Parathyroid adenoma (tissue), 2 donors: Measurements from ENCODE around the gene TJP1.

ENCODE experiments used
- H2AFZ ChIP-seq: fragments of 300-600 bp; sonication (generic); one replicate; pipeline ENCODE4 v1.7.0; 2017; ENCODE audit warnings: antibody characterized with exemption, mild to moderate bottlenecking
- H3K27ac ChIP-seq: fragments of 300-600 bp; sonication (generic); one replicate; pipeline ENCODE4 v1.7.0; 2017
- H3K27me3 ChIP-seq: fragments of 300-600 bp; sonication (generic); one replicate; pipeline ENCODE4 v1.7.0; 2017; ENCODE audit warnings: low read length; ENCODE audit not compliant: control insufficient read depth, insufficient read depth
- H3K36me3 ChIP-seq: fragments of 300-600 bp; sonication (generic); one replicate; pipeline ENCODE4 v1.7.0; 2017; ENCODE audit warnings: low read length; ENCODE audit not compliant: control insufficient read depth, insufficient read depth
- H3K4me1 ChIP-seq: fragments of 300-600 bp; sonication (generic); one replicate; pipeline ENCODE4 v1.7.0; 2017; ENCODE audit warnings: control low read depth
- H3K4me2 ChIP-seq: fragments of 300-600 bp; sonication (generic); one replicate; pipeline ENCODE4 v1.7.0; 2017; ENCODE audit warnings: low read length
- H3K4me3 ChIP-seq: fragments of 300-600 bp; sonication (generic); one replicate; pipeline ENCODE4 v1.7.0; 2017; ENCODE audit warnings: low read depth, low read length
- H3K79me2 ChIP-seq: fragments of 300-600 bp; sonication (generic); one replicate; pipeline ENCODE4 v1.7.0; 2017; ENCODE audit warnings: control low read depth
- H3K9ac ChIP-seq: fragments of 300-600 bp; sonication (generic); one replicate; pipeline ENCODE4 v1.7.0; 2017; ENCODE audit warnings: mild to moderate bottlenecking
- H3K9me3 ChIP-seq: fragments of 300-600 bp; sonication (generic); one replicate; pipeline ENCODE4 v1.7.0; 2017; ENCODE audit warnings: low read length; ENCODE audit not compliant: control insufficient read depth
- TF ChIP-seq, protein P1 (sequence below): fragments of 300-600 bp; sonication (generic); IDR thresholded peaks from one replicate; pipeline ENCODE4 v1.7.0; 2017; ENCODE audit warnings: antibody characterized with exemption, mild to moderate bottlenecking
- donor health status: primary hyperparathyroidism.

TJP1 gene

DNA sequence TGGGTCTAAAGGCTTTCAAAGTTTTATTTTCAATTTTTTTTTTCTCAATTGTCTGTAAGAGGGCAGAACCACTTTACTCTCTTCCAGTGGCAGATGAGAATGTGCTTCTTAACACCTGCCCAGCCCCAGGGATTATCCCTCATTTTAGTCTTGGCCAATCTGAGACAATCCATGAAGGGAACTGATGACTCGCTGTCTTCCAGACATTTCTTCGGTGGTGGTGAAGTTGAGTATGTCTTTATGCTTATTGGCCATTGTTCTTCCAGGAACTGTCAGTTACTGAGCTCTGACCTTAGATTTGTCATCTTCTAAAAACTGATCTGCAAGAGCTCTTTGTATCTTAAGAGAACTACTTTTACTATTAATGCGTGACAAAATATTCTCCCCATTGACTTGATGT lies 139.5 kb downstream of the TJP1 start:
- no peaks in the 10 kb centered on the region for H3K4me1 ChIP-seq
- TF ChIP-seq, protein P1, sequence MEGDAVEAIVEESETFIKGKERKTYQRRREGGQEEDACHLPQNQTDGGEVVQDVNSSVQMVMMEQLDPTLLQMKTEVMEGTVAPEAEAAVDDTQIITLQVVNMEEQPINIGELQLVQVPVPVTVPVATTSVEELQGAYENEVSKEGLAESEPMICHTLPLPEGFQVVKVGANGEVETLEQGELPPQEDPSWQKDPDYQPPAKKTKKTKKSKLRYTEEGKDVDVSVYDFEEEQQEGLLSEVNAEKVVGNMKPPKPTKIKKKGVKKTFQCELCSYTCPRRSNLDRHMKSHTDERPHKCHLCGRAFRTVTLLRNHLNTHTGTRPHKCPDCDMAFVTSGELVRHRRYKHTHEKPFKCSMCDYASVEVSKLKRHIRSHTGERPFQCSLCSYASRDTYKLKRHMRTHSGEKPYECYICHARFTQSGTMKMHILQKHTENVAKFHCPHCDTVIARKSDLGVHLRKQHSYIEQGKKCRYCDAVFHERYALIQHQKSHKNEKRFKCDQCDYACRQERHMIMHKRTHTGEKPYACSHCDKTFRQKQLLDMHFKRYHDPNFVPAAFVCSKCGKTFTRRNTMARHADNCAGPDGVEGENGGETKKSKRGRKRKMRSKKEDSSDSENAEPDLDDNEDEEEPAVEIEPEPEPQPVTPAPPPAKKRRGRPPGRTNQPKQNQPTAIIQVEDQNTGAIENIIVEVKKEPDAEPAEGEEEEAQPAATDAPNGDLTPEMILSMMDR: no peak
- no peak overlapping the region for H3K9ac ChIP-seq
- H3K4me2 ChIP-seq: no peak overlapping the region
- H2AFZ ChIP-seq: no peak overlapping the region
- H3K27me3 ChIP-seq: no peaks in the 10 kb centered on the region
- H3K4me3 ChIP-seq: no peak overlapping the region
- H3K79me2 ChIP-seq: no peaks in the 10 kb centered on the region
- H3K36me3 ChIP-seq: no peaks in the 10 kb centered on the region
- no peaks in the 10 kb centered on the region for H3K9me3 ChIP-seq
- no peak overlapping the region for H3K27ac ChIP-seq

- Histone ChIP-seq H2AFZ (no peak overlapping the region), H3K36me3 (no peaks in the 10 kb centered on the region), H3K9ac (no peak overlapping the region), H3K27me3 (no peaks in the 10 kb centered on the region), H3K27ac (no peak overlapping the region), H3K9me3 (no peaks in the 10 kb centered on the region), H3K4me3 (no peak overlapping the region), H3K4me1 (no peaks in the 10 kb centered on the region), H3K79me2 (no peaks in the 10 kb centered on the region), H3K4me2 (no peak overlapping the region)
- TF ChIP-seq, protein P1: no peak
These were observed 139.9 kb downstream of the TJP1 start for GRCh38 chr15:29682361-29682760.

DNA sequence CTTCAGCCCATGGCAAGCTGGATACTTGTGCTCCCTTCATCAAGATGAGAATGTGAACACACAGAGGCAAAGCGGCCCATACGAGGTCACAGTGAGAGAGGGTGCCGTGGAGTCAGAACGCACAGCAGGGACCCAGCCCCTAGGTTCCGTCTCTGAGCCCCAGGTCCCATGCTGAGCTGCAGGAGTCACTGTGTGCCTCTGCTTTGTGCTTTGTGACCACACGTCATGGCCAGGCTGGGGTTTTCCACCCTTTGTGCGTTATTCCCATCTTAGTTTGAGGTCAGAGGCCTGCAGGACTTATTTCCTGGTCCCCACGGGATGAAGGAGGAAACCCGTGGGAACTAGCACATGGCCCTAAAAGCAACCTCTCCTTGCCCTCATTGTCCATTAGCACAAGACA lies 140.3 kb downstream of the TJP1 start:
- no peak overlapping the region for H3K4me2 ChIP-seq
- no peaks in the 10 kb centered on the region for H3K27me3 ChIP-seq
- H2AFZ ChIP-seq: no peak overlapping the region
- TF ChIP-seq, protein P1: no peak
- no peaks in the 10 kb centered on the region for H3K79me2 ChIP-seq
- H3K9me3 ChIP-seq: no peaks in the 10 kb centered on the region
- no peak overlapping the region for H3K27ac ChIP-seq
- H3K4me1 ChIP-seq: no peaks in the 10 kb centered on the region
- no peak overlapping the region for H3K4me3 ChIP-seq
- no peak overlapping the region for H3K9ac ChIP-seq
- no peaks in the 10 kb centered on the region for H3K36me3 ChIP-seq

DNA sequence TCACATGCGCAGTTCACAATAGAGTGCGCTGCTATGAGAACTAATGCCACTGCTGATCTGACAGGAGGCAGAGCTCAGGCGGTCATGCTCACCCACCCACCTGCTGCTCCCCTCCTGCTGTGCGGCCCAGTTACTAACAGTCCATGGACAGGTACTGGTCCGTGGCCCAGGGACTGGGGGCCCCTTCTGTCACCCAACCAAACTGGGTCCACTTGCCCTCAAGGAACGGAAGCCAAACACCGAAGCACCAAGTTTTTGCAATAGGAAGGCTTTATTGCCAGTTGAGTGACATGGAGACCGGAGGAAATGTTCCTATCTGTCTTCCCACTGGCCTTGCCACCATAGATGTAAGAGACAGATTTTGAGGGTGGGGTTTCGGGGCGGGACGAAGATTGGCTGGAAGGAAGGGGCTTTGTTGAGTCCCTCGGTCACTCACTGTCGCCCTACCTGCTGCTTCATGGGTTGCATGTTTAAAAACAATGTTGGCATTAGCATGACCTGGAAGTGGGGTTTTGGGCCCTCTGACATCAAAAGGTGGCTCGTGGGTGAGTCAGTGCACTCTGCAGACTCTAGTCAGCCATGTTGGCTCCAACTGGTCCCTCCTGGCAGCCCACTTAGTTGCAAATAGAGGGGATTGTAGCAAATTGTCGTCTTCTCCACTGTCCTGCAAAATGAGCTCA lies 141.0 kb downstream of the TJP1 start:
- TF ChIP-seq, protein P1: no peak
- Histone ChIP-seq H3K9me3 (no peaks in the 10 kb centered on the region), H2AFZ (no peak overlapping the region), H3K4me3 (no peak overlapping the region), H3K27me3 (no peaks in the 10 kb centered on the region), H3K4me1 (no peaks in the 10 kb centered on the region), H3K79me2 (no peaks in the 10 kb centered on the region), H3K27ac (no peak overlapping the region), H3K4me2 (no peak overlapping the region), H3K36me3 (no peaks in the 10 kb centered on the region), H3K9ac (no peak overlapping the region)
